Measurements from ENCODE around the gene RPL28.

Gene RPL28

DNA sequence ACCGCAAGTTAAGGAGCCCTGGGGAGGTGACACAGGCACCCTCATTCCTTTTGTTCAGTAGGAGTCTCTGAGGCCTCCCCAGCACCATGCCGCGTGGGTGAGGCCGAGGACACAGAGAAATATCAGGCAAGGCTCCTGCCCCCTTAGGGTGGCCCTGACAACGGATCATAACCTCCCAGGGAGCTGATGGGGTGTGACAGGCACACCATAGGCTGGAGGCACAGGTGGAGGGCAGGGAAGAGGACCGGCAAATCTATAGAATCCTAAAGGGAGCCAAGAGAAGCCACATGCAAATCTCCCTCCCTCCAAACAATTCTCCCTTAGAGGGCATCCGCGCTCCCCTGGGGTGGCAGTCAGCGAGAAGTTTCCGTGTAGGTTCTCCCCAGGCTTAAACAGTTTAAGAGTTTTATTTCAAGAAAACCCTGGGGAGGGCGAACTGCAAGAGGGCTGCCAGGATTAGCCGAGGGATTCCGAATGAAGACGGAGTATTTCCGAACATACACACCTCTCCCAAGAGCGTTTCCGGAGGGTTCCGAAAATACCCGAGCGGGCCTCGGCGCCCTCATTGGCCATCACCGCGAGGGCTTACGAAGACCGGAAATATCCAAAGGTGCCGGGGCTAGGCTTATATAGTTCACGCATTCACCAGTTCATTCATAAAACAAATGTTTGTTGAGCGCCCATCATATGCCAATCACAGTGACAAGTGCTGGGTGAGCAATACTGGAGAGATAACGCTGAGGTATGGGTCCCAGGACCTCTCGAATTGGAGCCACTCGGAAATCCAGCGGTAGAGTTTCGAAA, 610 bp upstream of the RPL28 start:
- peak; percentile 95 for DNase-seq (ENCODE audit: low spot score)
- TF ChIP-seq, protein P1, sequence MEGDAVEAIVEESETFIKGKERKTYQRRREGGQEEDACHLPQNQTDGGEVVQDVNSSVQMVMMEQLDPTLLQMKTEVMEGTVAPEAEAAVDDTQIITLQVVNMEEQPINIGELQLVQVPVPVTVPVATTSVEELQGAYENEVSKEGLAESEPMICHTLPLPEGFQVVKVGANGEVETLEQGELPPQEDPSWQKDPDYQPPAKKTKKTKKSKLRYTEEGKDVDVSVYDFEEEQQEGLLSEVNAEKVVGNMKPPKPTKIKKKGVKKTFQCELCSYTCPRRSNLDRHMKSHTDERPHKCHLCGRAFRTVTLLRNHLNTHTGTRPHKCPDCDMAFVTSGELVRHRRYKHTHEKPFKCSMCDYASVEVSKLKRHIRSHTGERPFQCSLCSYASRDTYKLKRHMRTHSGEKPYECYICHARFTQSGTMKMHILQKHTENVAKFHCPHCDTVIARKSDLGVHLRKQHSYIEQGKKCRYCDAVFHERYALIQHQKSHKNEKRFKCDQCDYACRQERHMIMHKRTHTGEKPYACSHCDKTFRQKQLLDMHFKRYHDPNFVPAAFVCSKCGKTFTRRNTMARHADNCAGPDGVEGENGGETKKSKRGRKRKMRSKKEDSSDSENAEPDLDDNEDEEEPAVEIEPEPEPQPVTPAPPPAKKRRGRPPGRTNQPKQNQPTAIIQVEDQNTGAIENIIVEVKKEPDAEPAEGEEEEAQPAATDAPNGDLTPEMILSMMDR (IDR thresholded peaks at IDR 0.05), result no peak
- peak overlapping the region; percentile 79 to 97 for H3K27ac ChIP-seq
- H3K4me3 ChIP-seq, result peak overlapping the region; percentile 83

DNA sequence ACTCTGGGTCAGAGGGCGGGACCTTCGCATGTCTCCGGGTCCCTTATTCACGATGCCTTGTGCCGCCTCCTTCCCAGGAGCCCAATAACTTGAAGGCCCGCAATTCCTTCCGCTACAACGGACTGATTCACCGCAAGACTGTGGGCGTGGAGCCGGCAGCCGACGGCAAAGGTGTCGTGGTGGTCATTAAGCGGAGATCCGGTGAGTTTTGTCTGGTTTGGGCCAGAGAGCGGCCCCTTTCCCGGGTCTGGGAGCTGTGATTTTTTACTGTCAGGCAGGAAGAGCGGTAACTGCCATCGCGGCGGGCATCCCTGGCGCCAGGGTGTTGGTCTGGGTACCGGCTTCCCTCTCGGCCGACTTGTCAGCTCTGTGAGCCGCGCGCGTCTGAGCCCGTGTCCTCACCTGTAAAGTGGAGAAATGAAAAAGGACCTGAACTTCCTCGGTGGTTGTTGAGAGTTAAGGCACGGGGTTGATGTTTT, 800 bp downstream of the RPL28 start:
- H3K4me3 ChIP-seq, result peak overlapping the region; percentile 83
- TF ChIP-seq, protein P1 (IDR thresholded peaks at IDR 0.05), result no peak
- DNase-seq (ENCODE audit: low spot score), result no peak
- peak overlapping the region; percentile 79 to 97 for H3K27ac ChIP-seq

DNA sequence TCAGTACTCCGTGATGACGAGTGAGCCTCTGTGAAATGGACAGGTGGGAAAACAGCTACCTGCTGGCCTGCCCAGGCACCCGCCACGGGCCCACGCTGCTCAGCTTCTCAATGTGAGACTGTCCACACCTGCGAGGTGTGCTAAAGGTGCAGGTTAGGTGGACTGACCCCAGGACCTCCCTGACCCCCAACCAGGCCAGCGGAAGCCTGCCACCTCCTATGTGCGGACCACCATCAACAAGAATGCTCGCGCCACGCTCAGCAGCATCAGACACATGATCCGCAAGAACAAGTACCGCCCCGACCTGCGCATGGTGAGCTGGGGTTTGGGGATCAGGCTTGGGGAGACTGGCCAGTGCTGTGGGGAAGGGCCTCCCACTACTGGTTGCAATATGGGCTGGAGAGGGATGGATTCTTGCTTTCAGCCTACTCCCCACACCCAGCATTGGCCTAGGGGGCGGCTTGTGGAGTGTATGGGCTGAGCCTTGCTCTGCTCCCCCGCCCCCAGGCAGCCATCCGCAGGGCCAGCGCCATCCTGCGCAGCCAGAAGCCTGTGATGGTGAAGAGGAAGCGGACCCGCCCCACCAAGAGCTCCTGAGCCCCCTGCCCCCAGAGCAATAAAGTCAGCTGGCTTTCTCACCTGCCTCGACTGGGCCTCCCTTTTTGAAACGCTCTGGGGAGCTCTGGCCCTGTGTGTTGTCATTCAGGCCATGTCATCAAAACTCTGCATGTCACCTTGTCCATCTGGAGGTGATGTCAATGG, 2.2 kb downstream of the RPL28 start:
- H3K4me3 ChIP-seq, result peak overlapping the region; percentile 83

GRCh38 chr19:55389386-55390317, 3.9 kb downstream of the RPL28 start:
- DNase-seq (ENCODE audit: low spot score), result no peak
- H3K27ac ChIP-seq, result no peak overlapping the region
- TF ChIP-seq, protein P1 (IDR thresholded peaks at IDR 0.05), result no peak
- no peak overlapping the region for H3K4me3 ChIP-seq

More for the DNA sequence above, 2.2 kb downstream of the RPL28 start:
- TF ChIP-seq, protein P1 (IDR thresholded peaks at IDR 0.05), result no peak
- H3K27ac ChIP-seq, result no peak overlapping the region
- DNase-seq (ENCODE audit: low spot score), result no peak

DNA sequence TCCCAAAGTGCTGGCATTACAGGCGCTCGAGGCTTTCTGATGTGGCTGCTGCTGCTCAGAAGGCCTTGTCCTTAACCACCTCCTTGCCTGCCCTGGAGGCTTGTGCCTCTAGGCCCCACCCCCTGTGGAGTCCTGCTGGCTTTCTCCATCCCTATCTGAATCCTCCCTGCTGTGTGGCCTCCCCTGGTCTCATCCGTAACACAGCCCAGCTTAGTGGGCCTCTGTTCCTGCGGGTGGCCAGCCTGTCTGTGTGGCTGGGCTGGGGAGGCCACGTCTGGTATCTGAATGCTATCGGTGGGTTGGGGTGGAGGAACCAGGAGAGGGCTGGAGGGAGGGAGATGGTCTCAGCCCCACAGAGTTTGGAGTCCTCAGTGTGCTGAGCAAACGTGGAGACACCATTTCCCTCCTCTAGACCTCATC, 4.7 kb downstream of the RPL28 start:
- DNase-seq (ENCODE audit: low spot score), result no peak
- TF ChIP-seq, protein P1 (IDR thresholded peaks at IDR 0.05), result no peak
- no peak overlapping the region for H3K27ac ChIP-seq

GRCh38 chr19:55391191-55391670, 5.5 kb downstream of the RPL28 start:
- Histone ChIP-seq H3K4me3 (no peak overlapping the region), H3K27ac (no peak overlapping the region)
- DNase-seq (ENCODE audit: low spot score), result no peak
- TF ChIP-seq, protein P1 (IDR thresholded peaks at IDR 0.05), result no peak

More for the DNA sequence above, 4.7 kb downstream of the RPL28 start:
- no peak overlapping the region for H3K4me3 ChIP-seq

All from coronary artery (tissue), 2 donors.